ENCODE measurements around the gene GRIN2A.

DNA sequence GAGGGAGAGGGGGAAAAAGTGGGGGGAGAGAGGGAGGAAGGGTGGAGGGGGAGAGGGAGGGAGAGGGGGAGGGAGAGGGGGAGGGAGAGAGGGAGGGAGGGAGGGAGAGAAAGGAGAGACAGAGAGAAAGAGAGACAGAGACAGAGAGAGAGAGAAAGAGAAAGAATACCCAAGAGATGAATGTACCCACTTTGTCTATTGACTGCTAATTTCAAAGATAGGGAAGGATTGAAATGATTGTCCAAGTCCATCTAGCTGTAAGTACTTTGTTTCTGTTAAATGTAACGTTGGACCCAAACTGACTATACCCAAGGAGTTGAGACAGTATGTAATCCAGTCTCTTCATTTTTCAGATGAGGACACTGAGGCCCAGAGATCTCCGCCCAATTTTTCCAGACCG lies 374.9 kb downstream of the GRIN2A start:
- TF ChIP-seq GTF2F1 (IDR thresholded peaks at IDR 0.05; ENCODE audit: borderline replicate concordance, low read depth, low read length) (no peak), SIN3A (conservative IDR thresholded peaks at IDR 0.05 in 1 of 2, IDR thresholded peaks at IDR 0.05 in 1 of 2; ENCODE audit: low read depth in 1 of 2, low read length in 2 of 2) (no peak), POLR2A (IDR thresholded peaks at IDR 0.05; ENCODE audit: control extremely low read depth in 1 of 2, low read depth in 2 of 2, low read length in 2 of 2) (no peak), JUND (IDR thresholded peaks at IDR 0.05; ENCODE audit: low read length) (no peak), CEBPB (IDR thresholded peaks at IDR 0.05; ENCODE audit: low read depth, low read length) (no peak), RAD21 (IDR thresholded peaks at IDR 0.05 in 1 of 2, conservative IDR thresholded peaks at IDR 0.05 in 1 of 2; ENCODE audit: low read depth in 2 of 2, low read length in 2 of 2) (no peak), EP300 (IDR thresholded peaks at IDR 0.05; ENCODE audit: borderline replicate concordance in 1 of 2, low read depth in 2 of 2, low read length in 2 of 2) (no peak), EZH2 (IDR thresholded peaks at IDR 0.05; ENCODE audit: low read depth, low read length, severe bottlenecking) (no peak), NRF1 (IDR thresholded peaks at IDR 0.05; ENCODE audit: low read depth, low read length) (no peak), CHD2 (IDR thresholded peaks at IDR 0.05; ENCODE audit: low read length) (no peak), ZNF274 (IDR thresholded peaks at IDR 0.05; ENCODE audit: borderline replicate concordance, extremely low read depth, low read length) (no peak)
- TF ChIP-seq, protein P1, sequence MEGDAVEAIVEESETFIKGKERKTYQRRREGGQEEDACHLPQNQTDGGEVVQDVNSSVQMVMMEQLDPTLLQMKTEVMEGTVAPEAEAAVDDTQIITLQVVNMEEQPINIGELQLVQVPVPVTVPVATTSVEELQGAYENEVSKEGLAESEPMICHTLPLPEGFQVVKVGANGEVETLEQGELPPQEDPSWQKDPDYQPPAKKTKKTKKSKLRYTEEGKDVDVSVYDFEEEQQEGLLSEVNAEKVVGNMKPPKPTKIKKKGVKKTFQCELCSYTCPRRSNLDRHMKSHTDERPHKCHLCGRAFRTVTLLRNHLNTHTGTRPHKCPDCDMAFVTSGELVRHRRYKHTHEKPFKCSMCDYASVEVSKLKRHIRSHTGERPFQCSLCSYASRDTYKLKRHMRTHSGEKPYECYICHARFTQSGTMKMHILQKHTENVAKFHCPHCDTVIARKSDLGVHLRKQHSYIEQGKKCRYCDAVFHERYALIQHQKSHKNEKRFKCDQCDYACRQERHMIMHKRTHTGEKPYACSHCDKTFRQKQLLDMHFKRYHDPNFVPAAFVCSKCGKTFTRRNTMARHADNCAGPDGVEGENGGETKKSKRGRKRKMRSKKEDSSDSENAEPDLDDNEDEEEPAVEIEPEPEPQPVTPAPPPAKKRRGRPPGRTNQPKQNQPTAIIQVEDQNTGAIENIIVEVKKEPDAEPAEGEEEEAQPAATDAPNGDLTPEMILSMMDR (IDR thresholded peaks at IDR 0.05; ENCODE audit: control extremely low read depth in 1 of 3, insufficient read depth in 1 of 3, low read depth in 1 of 3, low read length in 3 of 3) = no peak
- TF ChIP-seq, protein P2, sequence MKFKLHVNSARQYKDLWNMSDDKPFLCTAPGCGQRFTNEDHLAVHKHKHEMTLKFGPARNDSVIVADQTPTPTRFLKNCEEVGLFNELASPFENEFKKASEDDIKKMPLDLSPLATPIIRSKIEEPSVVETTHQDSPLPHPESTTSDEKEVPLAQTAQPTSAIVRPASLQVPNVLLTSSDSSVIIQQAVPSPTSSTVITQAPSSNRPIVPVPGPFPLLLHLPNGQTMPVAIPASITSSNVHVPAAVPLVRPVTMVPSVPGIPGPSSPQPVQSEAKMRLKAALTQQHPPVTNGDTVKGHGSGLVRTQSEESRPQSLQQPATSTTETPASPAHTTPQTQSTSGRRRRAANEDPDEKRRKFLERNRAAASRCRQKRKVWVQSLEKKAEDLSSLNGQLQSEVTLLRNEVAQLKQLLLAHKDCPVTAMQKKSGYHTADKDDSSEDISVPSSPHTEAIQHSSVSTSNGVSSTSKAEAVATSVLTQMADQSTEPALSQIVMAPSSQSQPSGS (IDR thresholded peaks at IDR 0.05; ENCODE audit: low read length) = no peak
- TF ChIP-seq, protein P3, sequence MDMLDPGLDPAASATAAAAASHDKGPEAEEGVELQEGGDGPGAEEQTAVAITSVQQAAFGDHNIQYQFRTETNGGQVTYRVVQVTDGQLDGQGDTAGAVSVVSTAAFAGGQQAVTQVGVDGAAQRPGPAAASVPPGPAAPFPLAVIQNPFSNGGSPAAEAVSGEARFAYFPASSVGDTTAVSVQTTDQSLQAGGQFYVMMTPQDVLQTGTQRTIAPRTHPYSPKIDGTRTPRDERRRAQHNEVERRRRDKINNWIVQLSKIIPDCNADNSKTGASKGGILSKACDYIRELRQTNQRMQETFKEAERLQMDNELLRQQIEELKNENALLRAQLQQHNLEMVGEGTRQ (IDR thresholded peaks at IDR 0.05; ENCODE audit: low read length) = no peak
